GM21619 (cell line): ENCODE results near the gene LMX1B.

Experiments
- ATAC-seq: cut with Tn5 transposase; IDR thresholded peaks from one replicate; pipeline ENCODE4 v1.9.1; 2021; ENCODE audit not compliant: unreplicated experiment

LMX1B gene

DNA sequence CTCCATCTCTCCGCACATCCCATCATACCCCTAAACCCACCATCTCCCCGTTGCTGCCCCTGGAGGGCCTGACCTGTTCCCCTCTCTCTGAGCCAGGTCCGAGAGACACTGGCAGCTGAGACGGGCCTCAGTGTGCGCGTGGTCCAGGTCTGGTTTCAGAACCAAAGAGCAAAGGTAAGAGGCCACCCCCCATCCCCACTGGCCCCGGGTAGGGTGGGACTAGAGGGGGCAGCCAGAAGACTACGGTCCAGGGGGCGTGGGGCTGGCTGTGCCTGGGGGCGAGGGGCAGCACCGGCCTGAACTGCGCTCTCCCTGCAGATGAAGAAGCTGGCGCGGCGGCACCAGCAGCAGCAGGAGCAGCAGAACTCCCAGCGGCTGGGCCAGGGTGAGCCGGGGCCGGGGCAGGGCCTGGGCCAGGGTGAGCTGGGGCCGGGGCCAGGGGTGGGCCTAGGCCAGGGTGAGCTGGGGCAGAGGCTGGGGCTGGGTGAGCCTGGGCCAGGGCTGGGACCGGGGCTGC is 79.8 kb downstream of the LMX1B start:
- ATAC-seq, result no peak

DNA sequence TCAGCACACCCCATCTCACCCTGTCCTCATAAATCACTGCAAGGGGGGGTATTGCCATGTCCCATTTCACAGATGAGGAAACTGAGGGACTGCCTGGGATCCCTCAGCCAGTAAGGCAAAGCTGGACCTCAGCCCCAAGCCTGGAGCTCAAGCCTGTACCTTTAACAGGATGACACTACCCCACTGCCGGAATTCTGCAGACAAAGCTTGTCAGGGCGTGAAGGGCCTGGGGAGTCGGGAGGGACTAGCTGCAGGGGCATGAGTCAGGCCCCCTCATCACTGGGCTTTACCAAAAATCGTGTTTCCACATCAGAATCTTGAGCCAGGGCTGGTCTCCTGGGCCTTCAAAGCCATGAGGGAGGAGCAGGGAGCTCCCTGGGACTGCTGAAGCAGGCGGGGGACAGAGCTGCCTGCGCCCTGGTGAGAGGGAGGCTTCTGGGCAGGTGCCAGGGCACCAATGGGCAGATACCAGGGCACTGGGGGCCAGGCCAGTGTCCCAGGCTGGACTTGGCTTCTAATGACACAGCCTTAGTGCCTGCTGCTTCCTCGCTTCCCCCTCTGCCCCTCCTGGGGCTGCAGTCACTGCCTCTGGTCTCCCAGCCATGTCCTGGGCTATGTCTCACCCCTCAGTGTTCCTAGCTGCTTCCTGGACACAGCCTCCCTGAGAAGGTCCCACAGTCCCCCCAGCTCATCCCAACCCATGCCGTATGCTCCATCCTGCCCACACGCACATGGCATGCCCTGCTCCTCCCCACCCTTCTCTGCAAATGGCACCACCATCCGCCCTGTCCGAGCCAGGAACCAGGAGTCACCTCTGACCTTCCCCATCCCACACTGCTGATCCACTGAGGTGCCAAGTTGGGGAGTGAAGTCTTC is 80.7 kb downstream of the LMX1B start:
- no peak for ATAC-seq

DNA sequence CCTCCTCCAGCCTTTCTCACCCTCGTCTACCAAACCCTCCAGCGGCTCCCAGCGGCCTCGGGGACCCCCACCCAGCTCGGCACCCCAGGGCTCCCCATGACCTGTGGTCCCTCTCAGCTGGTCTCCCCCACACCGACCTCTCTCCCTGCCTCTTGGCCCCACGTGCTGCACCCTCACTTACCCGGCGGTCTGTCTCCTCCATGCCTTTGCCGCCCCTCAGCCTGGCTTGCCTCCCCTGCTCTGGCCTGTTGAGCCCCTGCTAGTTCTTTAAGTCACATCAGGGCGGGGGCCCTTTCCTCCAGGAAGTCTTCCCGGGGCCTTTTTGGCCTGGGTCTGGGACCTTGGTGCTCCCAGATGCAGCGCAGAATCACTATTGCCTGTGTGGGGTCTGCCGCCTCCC is 81.5 kb downstream of the LMX1B start:
- no peak for ATAC-seq

- no peak for ATAC-seq
Measured at GRCh38 chr9:126695701-126696400, 82.1 kb downstream of the LMX1B start.

DNA sequence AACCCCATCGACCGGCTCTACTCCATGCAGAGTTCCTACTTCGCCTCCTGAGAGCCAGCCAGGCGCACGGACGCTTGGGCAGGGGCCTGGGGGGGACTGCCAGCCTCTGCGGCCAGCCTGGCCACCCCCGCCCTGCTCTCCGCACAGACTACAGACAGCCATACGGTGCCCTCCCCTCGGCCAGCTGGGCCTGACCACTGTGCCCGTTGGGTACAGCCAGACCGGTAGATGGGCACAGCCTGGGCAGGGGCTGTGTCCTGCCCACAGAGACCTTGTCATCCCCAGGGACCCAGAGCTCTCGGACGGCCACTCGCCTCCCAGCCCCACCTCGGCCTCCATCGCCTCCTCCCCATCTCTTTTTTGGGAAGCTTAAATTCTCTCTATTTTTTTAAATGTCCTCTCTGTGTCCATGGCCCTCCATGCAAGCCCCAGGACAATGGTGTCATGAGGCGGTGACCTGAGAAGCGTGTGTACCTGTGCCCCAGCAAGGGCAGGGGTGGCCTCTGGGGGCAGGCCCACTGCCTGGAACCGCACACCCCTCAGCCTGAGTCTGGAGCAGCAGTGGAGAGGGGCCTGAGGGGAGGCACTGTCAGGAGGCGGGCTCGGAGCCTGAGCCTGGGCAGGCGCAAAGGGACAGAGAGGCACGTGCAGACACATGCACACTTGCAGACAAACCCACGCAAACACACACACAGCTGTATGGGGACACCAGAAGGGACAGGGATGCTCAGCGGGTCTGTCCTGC is 82.8 kb downstream of the LMX1B start:
- ATAC-seq, result no peak

DNA sequence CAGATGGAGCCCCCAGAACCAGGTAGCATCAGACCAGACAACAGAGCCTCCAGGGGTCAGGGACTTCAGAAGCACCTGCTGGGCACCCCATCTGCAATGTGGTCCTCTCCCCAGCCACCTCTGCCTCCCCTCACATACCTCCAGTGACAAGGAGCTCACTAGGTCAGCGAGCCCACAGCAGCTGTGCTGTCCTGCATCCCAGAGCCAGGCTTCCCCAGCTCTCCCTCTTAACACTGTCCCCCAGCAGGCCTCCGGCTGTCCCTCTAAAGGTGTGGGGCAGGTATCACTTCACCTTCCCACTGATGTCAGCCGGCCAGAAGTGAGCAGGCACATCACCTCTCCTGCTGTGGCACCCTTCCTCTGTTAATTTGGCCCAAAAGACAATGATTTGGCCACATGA is 83.6 kb downstream of the LMX1B start:
- no peak for ATAC-seq

DNA sequence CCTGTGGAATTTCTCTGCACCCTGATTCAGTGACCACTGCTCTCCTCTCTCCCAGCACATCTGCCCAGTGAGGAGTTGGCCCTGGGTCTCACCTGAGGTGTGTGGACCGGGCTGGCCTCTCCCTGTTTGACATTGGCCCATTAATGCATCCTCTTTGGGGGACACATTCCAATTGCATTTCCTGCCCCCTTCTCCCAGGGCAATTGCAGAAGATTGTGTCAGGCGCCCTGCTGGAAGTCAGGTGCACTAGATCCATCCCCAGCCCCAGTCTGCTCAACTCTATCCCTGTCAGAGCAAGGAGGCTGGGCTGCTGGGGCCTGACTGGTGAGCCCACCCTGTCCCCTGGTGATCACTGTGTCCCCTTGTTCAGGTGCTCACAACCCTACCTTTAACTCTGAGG is 84.5 kb downstream of the LMX1B start:
- no peak for ATAC-seq

DNA sequence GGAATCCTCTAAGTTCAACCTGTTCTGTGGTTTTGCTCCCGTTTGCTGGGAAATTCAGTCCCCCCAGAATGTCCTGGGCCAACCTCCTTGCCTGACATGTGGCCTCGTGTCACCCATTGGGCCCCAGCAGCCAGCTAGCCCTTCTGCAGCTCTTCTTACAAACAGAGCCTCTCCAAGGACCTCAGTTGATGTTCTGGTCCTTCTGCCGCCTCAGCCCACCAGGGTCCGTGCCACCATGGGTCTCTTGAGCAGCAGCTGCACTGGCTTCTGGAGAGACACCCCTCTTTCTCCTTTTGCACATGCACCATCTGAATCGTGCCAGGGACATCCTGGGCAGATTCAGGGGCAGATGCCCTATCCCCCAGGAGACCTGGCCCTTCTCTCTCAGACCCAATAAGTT is 85.0 kb downstream of the LMX1B start:
- no peak for ATAC-seq

GRCh38 chr9:126699401-126699881 is 85.7 kb downstream of the LMX1B start:
- ATAC-seq, result no peak

DNA sequence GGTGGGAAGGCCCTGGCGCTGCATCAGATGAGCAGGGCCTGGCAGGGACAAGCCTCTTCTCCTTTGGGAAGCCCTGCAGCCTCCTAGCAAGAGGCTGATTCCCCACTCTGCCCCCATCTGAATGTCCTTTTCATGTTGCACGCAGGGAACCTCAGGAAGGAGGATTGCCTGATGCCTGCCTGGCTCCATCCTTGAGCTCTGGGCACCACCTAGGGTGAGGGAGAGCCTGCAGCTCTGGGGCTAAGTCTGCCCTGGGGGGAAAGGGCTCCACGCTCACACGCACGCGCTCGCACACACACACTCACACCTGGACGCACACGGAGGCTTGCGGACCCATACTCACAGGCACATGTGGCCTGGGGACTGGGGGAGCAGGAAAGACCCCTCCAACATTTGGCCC is 86.6 kb downstream of the LMX1B start:
- no peak for ATAC-seq

GRCh38 chr9:126700903-126701812 is 87.4 kb downstream of the LMX1B start:
- ATAC-seq, result no peak

DNA sequence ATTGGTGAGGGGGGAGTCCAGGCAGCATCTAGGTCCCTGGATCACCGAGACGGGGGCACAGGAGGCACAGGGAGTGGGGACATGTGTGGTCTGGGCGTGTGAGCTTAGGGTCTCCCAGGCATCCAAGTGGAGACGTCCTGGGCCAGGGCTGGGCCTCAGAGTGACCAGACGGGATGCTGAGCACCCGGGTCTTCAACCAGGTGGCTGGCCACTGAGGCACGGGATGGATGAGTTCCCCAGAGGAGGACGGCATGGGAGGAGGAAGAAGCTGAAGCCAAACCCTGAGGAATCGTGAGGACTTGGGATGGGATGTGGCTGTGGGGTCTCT is 88.0 kb downstream of the LMX1B start:
- ATAC-seq, result no peak

DNA sequence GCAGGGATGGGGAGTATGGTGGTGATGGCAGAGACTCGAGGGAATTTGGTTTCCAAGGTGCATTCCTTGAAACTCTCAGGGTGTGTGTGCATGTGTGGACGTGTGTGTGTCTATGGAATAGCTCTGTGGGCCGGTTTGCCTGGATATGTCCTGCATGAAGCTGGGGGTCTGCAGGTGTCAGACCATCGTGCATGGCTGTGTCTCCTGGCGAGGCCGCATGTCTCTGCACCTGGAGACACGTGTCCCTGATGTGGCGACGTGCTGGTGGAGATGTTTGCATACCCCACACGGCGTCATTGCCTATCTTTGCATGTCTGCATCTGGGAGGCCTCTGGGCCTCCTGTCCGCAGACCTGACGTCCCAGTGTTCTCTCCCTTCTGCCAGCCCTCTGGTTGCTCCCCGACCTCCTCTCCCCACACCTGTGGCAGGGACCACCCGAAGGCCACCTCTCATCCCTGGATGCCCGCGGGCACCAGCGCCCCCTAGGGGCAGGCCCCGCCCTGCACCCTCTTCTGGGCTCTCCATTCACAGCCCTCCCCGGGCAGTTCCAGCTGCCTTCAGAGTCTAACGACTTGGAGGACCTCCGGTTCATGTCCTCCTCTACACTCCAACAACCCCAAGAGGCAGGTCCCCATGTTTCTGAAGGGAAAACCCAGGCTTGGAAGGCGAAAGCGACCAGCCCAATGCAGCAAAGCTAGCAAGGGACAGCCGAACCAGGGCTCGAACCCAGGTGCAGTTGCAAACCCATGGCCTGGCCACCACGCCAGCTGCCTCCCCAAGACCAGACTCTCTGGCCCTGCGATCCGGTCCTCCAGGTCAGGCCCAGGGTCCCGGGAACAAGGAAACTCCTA is 88.6 kb downstream of the LMX1B start:
- ATAC-seq, result no peak

DNA sequence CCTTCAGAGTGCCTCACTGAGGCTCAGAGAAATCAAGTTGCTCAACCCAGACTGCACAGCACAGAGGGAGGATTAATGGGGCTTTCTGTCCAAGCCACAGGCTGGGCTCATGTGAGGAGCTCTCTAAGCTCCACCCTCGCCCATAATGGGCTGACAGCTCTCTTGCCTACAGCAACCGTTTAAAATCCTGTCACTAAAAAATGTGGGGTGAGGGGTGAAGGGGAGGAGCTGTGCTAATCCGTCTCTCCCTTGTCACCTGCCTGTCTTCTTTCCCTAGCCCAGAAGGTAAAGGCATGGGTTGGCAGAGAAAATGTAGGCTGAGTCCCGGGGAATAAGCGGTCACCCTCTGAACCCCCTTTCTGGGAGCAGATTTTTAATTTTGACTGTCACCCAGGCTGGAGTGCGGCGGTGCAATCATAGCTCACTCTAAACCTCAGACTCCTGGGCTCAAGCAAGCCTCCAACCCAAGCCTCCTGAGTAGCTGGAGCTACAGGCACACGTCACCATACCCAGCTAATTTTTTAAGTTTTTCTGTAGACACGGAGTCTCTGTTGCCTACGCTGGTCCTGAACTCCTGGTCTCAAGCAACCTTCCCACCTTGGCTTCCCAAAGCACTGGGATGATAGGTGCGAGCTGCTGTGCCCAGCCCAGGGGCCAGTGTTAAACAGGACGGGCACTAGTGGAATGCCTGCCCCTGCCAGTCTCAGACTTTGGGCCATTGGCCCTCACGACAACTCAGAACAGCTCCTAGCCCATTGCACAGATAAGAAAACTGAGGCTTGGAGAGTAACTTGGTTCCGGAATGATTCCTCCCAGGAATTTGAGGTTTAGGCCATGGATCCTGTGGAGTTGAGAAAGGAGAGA is 89.5 kb downstream of the LMX1B start:
- no peak for ATAC-seq

DNA sequence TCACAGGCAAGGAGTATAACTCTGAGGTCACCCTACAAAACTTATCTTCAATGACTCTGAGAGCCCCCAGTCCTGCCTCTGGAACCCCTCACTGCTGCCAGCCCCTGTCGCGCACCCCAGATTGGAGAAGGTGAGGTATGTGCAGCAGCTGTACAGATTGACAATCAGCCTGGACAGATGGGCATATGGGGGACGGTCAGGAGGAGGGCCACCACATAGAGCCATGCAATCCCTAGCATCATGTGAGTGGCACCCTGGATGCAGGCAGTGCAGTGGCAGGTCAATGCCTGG is 90.1 kb downstream of the LMX1B start:
- ATAC-seq, result no peak

DNA sequence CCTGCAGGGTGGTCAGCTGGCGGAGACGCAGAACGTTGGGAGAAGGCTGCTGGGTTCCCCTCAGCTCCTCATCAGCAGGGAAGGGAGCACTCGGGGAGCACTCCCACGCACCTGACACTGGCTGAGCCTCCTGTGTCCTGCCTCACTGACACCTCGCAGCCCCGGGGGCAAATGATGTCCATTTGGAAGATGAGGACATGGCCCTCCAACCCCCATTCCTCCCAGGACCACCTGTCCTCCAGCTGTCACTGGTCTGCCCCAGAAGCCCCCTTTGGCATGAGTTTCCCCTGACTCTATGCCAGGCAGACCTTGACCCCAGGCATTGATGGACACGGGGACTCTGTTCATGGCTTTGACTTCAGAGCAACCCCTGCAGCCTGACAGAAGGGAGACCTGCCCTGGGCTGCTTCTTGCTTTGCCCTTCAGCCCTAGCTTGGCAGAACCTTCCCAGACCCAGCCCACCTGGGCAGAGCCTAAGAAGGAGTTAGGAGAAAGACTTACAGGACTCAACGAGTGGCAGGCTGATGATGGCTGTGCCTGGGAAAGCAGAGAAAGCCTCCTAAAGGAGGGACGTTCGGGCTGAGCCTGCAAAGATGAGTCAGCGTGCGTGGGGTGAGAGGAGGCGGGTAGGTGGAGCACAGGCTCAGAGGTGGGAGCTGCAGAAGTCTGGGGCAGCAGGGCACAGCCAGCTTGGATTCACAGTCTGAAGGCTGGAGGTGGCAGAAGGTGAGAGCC is 90.6 kb downstream of the LMX1B start:
- ATAC-seq, result no peak

GRCh38 chr9:126704892-126705766 is 91.4 kb downstream of the LMX1B start:
- ATAC-seq, result no peak
